ENCODE measurements around the gene PDE4A.
"Not testable (repeated sequence)": the region's sequence is repeated elsewhere in the genome, so short reads cannot be mapped to it uniquely, and the experiment has no call there.

PDE4A gene

GRCh38 chr19:10452726-10453618 is 32.6 kb downstream of the PDE4A start:
- Histone ChIP-seq H4K20me1 (ENCODE audit: insufficient read depth, low read length) (no peaks in the 10 kb centered on the region), H3K9me3 (ENCODE audit: low read length) (no peaks in the 10 kb centered on the region), H3K27ac (ENCODE audit: low read depth, low read length, poor library complexity, severe bottlenecking) (no peak overlapping the region), H3K27me3 (ENCODE audit: insufficient read depth, low read length) (peaks cover 10% of the 10 kb centered on the region; the same call in 1 of the 2 replicates), H3F3A (ENCODE audit: insufficient read depth, low read length) (no peaks in the 10 kb centered on the region), H3K79me2 (ENCODE audit: insufficient read depth, low read length) (no peaks in the 10 kb centered on the region), H3K4me1 (ENCODE audit: insufficient read depth, low read length, severe bottlenecking) (no peaks in the 10 kb centered on the region), H3K4me3 (ENCODE audit: low read depth, low read length, poor library complexity, severe bottlenecking) (no peak overlapping the region), H3K9ac (ENCODE audit: low read length) (no peak overlapping the region), H3K4me2 (ENCODE audit: low read length) (no peak overlapping the region), H2AFZ (ENCODE audit: low read length) (no peak overlapping the region), H3K36me3 (ENCODE audit: insufficient read depth, low read length) (no peaks in the 10 kb centered on the region), H3K9me2 (ENCODE audit: low read depth, low read length) (no peaks in the 10 kb centered on the region)
- no peak for TF ChIP-seq CTCF (IDR thresholded peaks at IDR 0.05; ENCODE audit: low read length)
- TF ChIP-seq EZH2 (IDR thresholded peaks at IDR 0.05; ENCODE audit: borderline replicate concordance, low read length), result no peak

- Histone ChIP-seq H3K9ac (ENCODE audit: low read length) (no peak overlapping the region), H2AFZ (ENCODE audit: low read length) (no peak overlapping the region), H3F3A (ENCODE audit: insufficient read depth, low read length) (no peaks in the 10 kb centered on the region), H3K4me3 (ENCODE audit: low read depth, low read length, poor library complexity, severe bottlenecking) (no peak overlapping the region), H3K79me2 (ENCODE audit: insufficient read depth, low read length) (no peaks in the 10 kb centered on the region), H4K20me1 (ENCODE audit: insufficient read depth, low read length) (no peaks in the 10 kb centered on the region), H3K9me2 (ENCODE audit: low read depth, low read length) (no peaks in the 10 kb centered on the region), H3K9me3 (ENCODE audit: low read length) (no peaks in the 10 kb centered on the region), H3K27me3 (ENCODE audit: insufficient read depth, low read length) (peaks cover 8% of the 10 kb centered on the region; the same call in 1 of the 2 replicates), H3K36me3 (ENCODE audit: insufficient read depth, low read length) (no peaks in the 10 kb centered on the region), H3K4me1 (ENCODE audit: insufficient read depth, low read length, severe bottlenecking) (no peaks in the 10 kb centered on the region), H3K4me2 (ENCODE audit: low read length) (no peak overlapping the region), H3K27ac (ENCODE audit: low read depth, low read length, poor library complexity, severe bottlenecking) (no peak overlapping the region)
- TF ChIP-seq EZH2 (IDR thresholded peaks at IDR 0.05; ENCODE audit: borderline replicate concordance, low read length) (no peak), CTCF (IDR thresholded peaks at IDR 0.05; ENCODE audit: low read length) (no peak)
Measured at GRCh38 chr19:10453852-10454251, 33.5 kb downstream of the PDE4A start.

- peaks cover 4% of the 10 kb centered on the region; the same call in 1 of the 2 replicates for H3K27me3 ChIP-seq (ENCODE audit: insufficient read depth, low read length)
- H3K4me3 ChIP-seq (ENCODE audit: low read depth, low read length, poor library complexity, severe bottlenecking), result no peak overlapping the region
- no peaks in the 10 kb centered on the region for H3K36me3 ChIP-seq (ENCODE audit: insufficient read depth, low read length)
- H3F3A ChIP-seq (ENCODE audit: insufficient read depth, low read length), result no peaks in the 10 kb centered on the region
- H3K9me2 ChIP-seq (ENCODE audit: low read depth, low read length), result no peaks in the 10 kb centered on the region
- no peaks in the 10 kb centered on the region for H3K4me1 ChIP-seq (ENCODE audit: insufficient read depth, low read length, severe bottlenecking)
- no peak overlapping the region for H3K9ac ChIP-seq (ENCODE audit: low read length)
- H4K20me1 ChIP-seq (ENCODE audit: insufficient read depth, low read length), result no peaks in the 10 kb centered on the region
- no peak for TF ChIP-seq CTCF (IDR thresholded peaks at IDR 0.05; ENCODE audit: low read length)
- TF ChIP-seq EZH2 (IDR thresholded peaks at IDR 0.05; ENCODE audit: borderline replicate concordance, low read length), result no peak
- no peak overlapping the region for H2AFZ ChIP-seq (ENCODE audit: low read length)
- H3K4me2 ChIP-seq (ENCODE audit: low read length), result no peak overlapping the region
- no peaks in the 10 kb centered on the region for H3K9me3 ChIP-seq (ENCODE audit: low read length)
- no peak overlapping the region for H3K27ac ChIP-seq (ENCODE audit: low read depth, low read length, poor library complexity, severe bottlenecking)
- H3K79me2 ChIP-seq (ENCODE audit: insufficient read depth, low read length), result no peaks in the 10 kb centered on the region
Measured at GRCh38 chr19:10454267-10454666, 33.9 kb downstream of the PDE4A start.

GRCh38 chr19:10458733-10459132 is 38.4 kb downstream of the PDE4A start:
- not testable (repeated sequence) for H3K27me3 ChIP-seq (ENCODE audit: insufficient read depth, low read length); H3K4me2 ChIP-seq (ENCODE audit: low read length); H3K9ac ChIP-seq (ENCODE audit: low read length); H3K9me3 ChIP-seq (ENCODE audit: low read length); H3K4me1 ChIP-seq (ENCODE audit: insufficient read depth, low read length, severe bottlenecking); H3K36me3 ChIP-seq (ENCODE audit: insufficient read depth, low read length); H3K4me3 ChIP-seq (ENCODE audit: low read depth, low read length, poor library complexity, severe bottlenecking); H3K27ac ChIP-seq (ENCODE audit: low read depth, low read length, poor library complexity, severe bottlenecking); H3K9me2 ChIP-seq (ENCODE audit: low read depth, low read length); H3F3A ChIP-seq (ENCODE audit: insufficient read depth, low read length); H2AFZ ChIP-seq (ENCODE audit: low read length); H4K20me1 ChIP-seq (ENCODE audit: insufficient read depth, low read length); H3K79me2 ChIP-seq (ENCODE audit: insufficient read depth, low read length)
